HEK293T (cell line): Measurements from ENCODE around the gene UBD.

ENCODE experiments used
- ARNT ChIP-seq: fragments of 450-650 bp; IDR thresholded peaks from 2 replicates; pipeline ENCODE4 v1.6.1; 2017; ENCODE audit warnings: mild to moderate bottlenecking
- BHLHE40 ChIP-seq: fragments of 450-650 bp; IDR thresholded peaks from 2 replicates; pipeline ENCODE4 v1.6.1; 2016; ENCODE audit warnings: mild to moderate bottlenecking, moderate library complexity, borderline replicate concordance
- ELF4 ChIP-seq: fragments of 450-650 bp; IDR thresholded peaks from 2 replicates; pipeline ENCODE4 v1.6.1; 2017; ENCODE audit warnings: antibody characterized with exemption
- FOXA1 ChIP-seq: fragments of 450-650 bp; IDR thresholded peaks from 2 replicates; pipeline ENCODE4 v1.6.1; 2016; ENCODE audit warnings: mild to moderate bottlenecking
- FOXM1 ChIP-seq: fragments of 450-650 bp; IDR thresholded peaks from 2 replicates; pipeline ENCODE4 v1.6.1; 2017; ENCODE audit warnings: mild to moderate bottlenecking, borderline replicate concordance
- NFRKB ChIP-seq: fragments of 450-650 bp; IDR thresholded peaks from 2 replicates; pipeline ENCODE4 v1.6.1; 2016; ENCODE audit warnings: mild to moderate bottlenecking, moderate library complexity
- PKNOX1 ChIP-seq: fragments of 450-650 bp; IDR thresholded peaks from 2 replicates; pipeline ENCODE4 v1.6.1; 2016
- SP1 ChIP-seq: fragments of 450-650 bp; IDR thresholded peaks from 2 replicates; pipeline ENCODE4 v1.6.1; 2017
- TARDBP ChIP-seq: fragments of 450-650 bp; IDR thresholded peaks from 2 replicates; pipeline ENCODE4 v1.6.1; 2016
- ZNF384 ChIP-seq: fragments of 450-650 bp; IDR thresholded peaks from 2 replicates; pipeline ENCODE4 v1.6.1; 2016

DNA sequence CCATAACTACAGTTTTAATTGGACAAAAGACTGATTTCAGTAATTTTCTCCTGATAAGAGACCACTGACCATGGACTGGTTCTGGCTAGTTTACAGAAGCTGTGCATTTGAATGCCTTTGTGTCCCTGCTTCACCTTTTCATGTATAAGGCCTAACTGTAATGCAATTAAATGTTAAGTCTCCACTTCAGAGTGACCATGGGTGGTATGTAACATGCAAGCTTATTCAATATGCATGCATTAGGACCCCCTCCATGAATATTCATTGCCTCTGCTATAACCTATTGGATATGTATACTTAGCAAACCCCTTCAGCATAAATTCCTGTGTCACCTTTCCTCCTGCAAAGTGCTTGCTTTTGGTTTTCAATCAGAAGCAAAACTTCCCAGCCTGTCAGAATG is 2.2 kb downstream of the UBD start:
- TF ChIP-seq SP1 (no peak), ELF4 (no peak), FOXM1 (no peak), NFRKB (no peak), ZNF384 (no peak), PKNOX1 (no peak), ARNT (no peak), TARDBP (no peak), BHLHE40 (no peak), FOXA1 (no peak)
